Epithelial cell of proximal tubule (primary cell): ENCODE results near the gene MPDZ. TPM values are rescaled to one million over a fixed set of nuclear protein-coding genes. Genes with fewer than 3 reads are reported as not detected.

Experiments
- DNase-seq: peaks from one replicate; pipeline ENCODE4 v3.0.0-alpha.2; 2011; ENCODE audit warnings: low read depth
- H3K4me3 ChIP-seq: 2 replicates; pipeline ENCODE4 v1.5.1; 2011; ENCODE audit warnings: low read depth, mild to moderate bottlenecking, low read length
- CTCF ChIP-seq: conservative IDR thresholded peaks from 2 replicates; pipeline ENCODE4 v1.5.1; 2012; ENCODE audit warnings: low read depth, mild to moderate bottlenecking, low read length
- total RNA-seq: library from RNA; depleted of rRNA; stranded (reverse); fragments of >200 nt; gene quantifications from 2 replicates; pipeline ENCODE4 v1.2.3, GENCODE V29; 2015

MPDZ gene
- total RNA-seq, 1 donor from 2014 or later: 18.4 TPM

- H3K4me3 ChIP-seq: peak overlapping the region; percentile 81
- DNase-seq: no peak
- TF ChIP-seq CTCF: peak; percentile 11
Observed at GRCh38 chr9:13278368-13279246, 885 bp downstream of the MPDZ start.

GRCh38 chr9:13278023-13278367 is 1.5 kb downstream of the MPDZ start:
- no peak for TF ChIP-seq CTCF
- no peak for DNase-seq

GRCh38 chr9:13274886-13275641 is 4.4 kb downstream of the MPDZ start:
- no peak for TF ChIP-seq CTCF
- H3K4me3 ChIP-seq: no peak overlapping the region
- no peak for DNase-seq

More at GRCh38 chr9:13278023-13278367, 1.5 kb downstream of the MPDZ start:
- peak overlapping the region; percentile 81 for H3K4me3 ChIP-seq

GRCh38 chr9:13270734-13271133 is 8.8 kb downstream of the MPDZ start:
- TF ChIP-seq CTCF: no peak
- H3K4me3 ChIP-seq: no peak overlapping the region
- no peak for DNase-seq

GRCh38 chr9:13269589-13270452 is 9.7 kb downstream of the MPDZ start:
- TF ChIP-seq CTCF: no peak
- DNase-seq: no peak
- H3K4me3 ChIP-seq: no peak overlapping the region

GRCh38 chr9:13268469-13268868 is 11.0 kb downstream of the MPDZ start:
- TF ChIP-seq CTCF: no peak
- no peak for DNase-seq

More at GRCh38 chr9:13268469-13268868, 11.0 kb downstream of the MPDZ start:
- no peak overlapping the region for H3K4me3 ChIP-seq
